ENCODE measurements around the gene LRRC4C. TPM values are rescaled to one million over a fixed set of nuclear protein-coding genes. Genes with fewer than 3 reads are reported as not detected.

The LRRC4C gene
- total and polyA plus RNA-seq, 2 experiments from 2014 or later = 0.35 to 1.1 TPM

GRCh38 chr11:40877981-40878380 is 581.5 kb downstream of the LRRC4C start:
- Mint-ChIP-seq H3K9me3 (0 out of 3 replicates have a peak, but pooled peaks cover 2% of the 10 kb centered on the region), H3K4me3 (no peak overlapping the region), H3K36me3 (ENCODE audit: low read depth) (0 out of 3 replicates have a peak, but pooled peaks cover 3% of the 10 kb centered on the region), H3K4me1 (no peaks in the 10 kb centered on the region; the same call in 2 of the 3 replicates), H3K27me3 (ENCODE audit: insufficient read depth, low read depth, poor library complexity) (no peaks in the 10 kb centered on the region), H3K27ac (no peak overlapping the region)
- Histone ChIP-seq H3K36me3 (ENCODE audit: insufficient read depth) (no peaks in the 10 kb centered on the region), H3K4me2 (no peak overlapping the region), H3K27ac (ENCODE audit: low read depth) (no peak overlapping the region), H3K9me2 (ENCODE audit: insufficient read depth) (no peaks in the 10 kb centered on the region), H3K27me3 (ENCODE audit: insufficient read depth) (no peaks in the 10 kb centered on the region), H2AFZ (no peak overlapping the region), H4K20me1 (replicated peaks; ENCODE audit: insufficient read depth) (no peaks in the 10 kb centered on the region), H3K4me1 (ENCODE audit: insufficient read depth) (no peaks in the 10 kb centered on the region), H3K4me3 (no peak overlapping the region), H3K79me2 (replicated peaks; ENCODE audit: insufficient read depth) (no peaks in the 10 kb centered on the region), H3F3A (replicated peaks; ENCODE audit: low read depth) (no peaks in the 10 kb centered on the region)
- TF ChIP-seq JUNB (IDR thresholded peaks at IDR 0.05; ENCODE audit: unreplicated experiment) (no peak), CREB1 (CRISPR knock-in tag; IDR thresholded peaks at IDR 0.05; ENCODE audit: low read depth) (no peak), EZH2phosphoT487 (IDR thresholded peaks at IDR 0.05; ENCODE audit: unreplicated experiment) (no peak), POLR2AphosphoS5 (IDR thresholded peaks at IDR 0.05; ENCODE audit: low read depth) (no peak), ZNF114 (CRISPR knock-in tag; IDR thresholded peaks at IDR 0.05) (no peak), EZH2 (IDR thresholded peaks at IDR 0.05; ENCODE audit: low read depth, unreplicated experiment) (no peak), CTCF (conservative IDR thresholded peaks at IDR 0.05; ENCODE audit: low read depth in 2 of 2) (no peak), NANOG (IDR thresholded peaks at IDR 0.05; ENCODE audit: borderline replicate concordance) (no peak)
- TF ChIP-seq, protein P1, sequence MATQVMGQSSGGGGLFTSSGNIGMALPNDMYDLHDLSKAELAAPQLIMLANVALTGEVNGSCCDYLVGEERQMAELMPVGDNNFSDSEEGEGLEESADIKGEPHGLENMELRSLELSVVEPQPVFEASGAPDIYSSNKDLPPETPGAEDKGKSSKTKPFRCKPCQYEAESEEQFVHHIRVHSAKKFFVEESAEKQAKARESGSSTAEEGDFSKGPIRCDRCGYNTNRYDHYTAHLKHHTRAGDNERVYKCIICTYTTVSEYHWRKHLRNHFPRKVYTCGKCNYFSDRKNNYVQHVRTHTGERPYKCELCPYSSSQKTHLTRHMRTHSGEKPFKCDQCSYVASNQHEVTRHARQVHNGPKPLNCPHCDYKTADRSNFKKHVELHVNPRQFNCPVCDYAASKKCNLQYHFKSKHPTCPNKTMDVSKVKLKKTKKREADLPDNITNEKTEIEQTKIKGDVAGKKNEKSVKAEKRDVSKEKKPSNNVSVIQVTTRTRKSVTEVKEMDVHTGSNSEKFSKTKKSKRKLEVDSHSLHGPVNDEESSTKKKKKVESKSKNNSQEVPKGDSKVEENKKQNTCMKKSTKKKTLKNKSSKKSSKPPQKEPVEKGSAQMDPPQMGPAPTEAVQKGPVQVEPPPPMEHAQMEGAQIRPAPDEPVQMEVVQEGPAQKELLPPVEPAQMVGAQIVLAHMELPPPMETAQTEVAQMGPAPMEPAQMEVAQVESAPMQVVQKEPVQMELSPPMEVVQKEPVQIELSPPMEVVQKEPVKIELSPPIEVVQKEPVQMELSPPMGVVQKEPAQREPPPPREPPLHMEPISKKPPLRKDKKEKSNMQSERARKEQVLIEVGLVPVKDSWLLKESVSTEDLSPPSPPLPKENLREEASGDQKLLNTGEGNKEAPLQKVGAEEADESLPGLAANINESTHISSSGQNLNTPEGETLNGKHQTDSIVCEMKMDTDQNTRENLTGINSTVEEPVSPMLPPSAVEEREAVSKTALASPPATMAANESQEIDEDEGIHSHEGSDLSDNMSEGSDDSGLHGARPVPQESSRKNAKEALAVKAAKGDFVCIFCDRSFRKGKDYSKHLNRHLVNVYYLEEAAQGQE (IDR thresholded peaks at IDR 0.05; ENCODE audit: unreplicated experiment) = no peak
- DNase-seq (ENCODE audit: low spot score) (no peak), ATAC-seq (no peak)

GRCh38 chr11:40877256-40877655 is 582.2 kb downstream of the LRRC4C start:
- no peaks in the 10 kb centered on the region for H3K9me2 ChIP-seq (ENCODE audit: insufficient read depth)
- H3K27me3 Mint-ChIP-seq (ENCODE audit: insufficient read depth, low read depth, poor library complexity) = no peaks in the 10 kb centered on the region
- H3K4me3 ChIP-seq = no peak overlapping the region
- no peak for DNase-seq (ENCODE audit: low spot score)
- 0 out of 3 replicates have a peak, but pooled peaks cover 2% of the 10 kb centered on the region for H3K9me3 Mint-ChIP-seq
- 0 out of 3 replicates have a peak, but pooled peaks cover 3% of the 10 kb centered on the region for H3K36me3 Mint-ChIP-seq (ENCODE audit: low read depth)
- H3K36me3 ChIP-seq (ENCODE audit: insufficient read depth) = no peaks in the 10 kb centered on the region
- no peak overlapping the region for H2AFZ ChIP-seq
- no peaks in the 10 kb centered on the region for H3K4me1 ChIP-seq (ENCODE audit: insufficient read depth)
- H3K4me3 Mint-ChIP-seq = no peak overlapping the region
- H3K4me2 ChIP-seq = no peak overlapping the region
- H4K20me1 ChIP-seq (replicated peaks; ENCODE audit: insufficient read depth) = no peaks in the 10 kb centered on the region
- H3K27ac Mint-ChIP-seq = no peak overlapping the region
- H3K27me3 ChIP-seq (ENCODE audit: insufficient read depth) = no peaks in the 10 kb centered on the region
- no peaks in the 10 kb centered on the region for H3K79me2 ChIP-seq (replicated peaks; ENCODE audit: insufficient read depth)
- H3K27ac ChIP-seq (ENCODE audit: low read depth) = no peak overlapping the region
- H3F3A ChIP-seq (replicated peaks; ENCODE audit: low read depth) = no peaks in the 10 kb centered on the region
- ATAC-seq = no peak
- no peaks in the 10 kb centered on the region; the same call in 2 of the 3 replicates for H3K4me1 Mint-ChIP-seq
- no peak for TF ChIP-seq EZH2phosphoT487 (IDR thresholded peaks at IDR 0.05; ENCODE audit: unreplicated experiment)
- TF ChIP-seq ZNF114 (CRISPR knock-in tag; IDR thresholded peaks at IDR 0.05) = no peak
- TF ChIP-seq CREB1 (CRISPR knock-in tag; IDR thresholded peaks at IDR 0.05; ENCODE audit: low read depth) = no peak
- no peak for TF ChIP-seq ZNF462 (CRISPR knock-in tag; IDR thresholded peaks at IDR 0.05)

Data from GM23338 (cell line).